Trophoblast cell (in vitro differentiated cells and primary cell): ENCODE data around the gene ZBTB16.
A peak's percentile ranks its signal among the peaks of the same experiment; 100 is the strongest.

ENCODE experiments used
- DNase-seq, 2 donors: peaks; one replicate each; pipeline ENCODE4 v3.0.0-alpha.2; 2016
- H2AFZ ChIP-seq: 2 replicates; pipeline ENCODE4 v1.6.1; 2013; ENCODE audit warnings: low read length, moderate library complexity, mild to moderate bottlenecking; ENCODE audit not compliant: insufficient read depth, poor library complexity
- H2AK5ac ChIP-seq: 2 replicates; pipeline ENCODE4 v1.6.1; 2013; ENCODE audit warnings: mild to moderate bottlenecking, low read length
- H2BK120ac ChIP-seq: 2 replicates; pipeline ENCODE4 v1.6.1; 2013; ENCODE audit warnings: low read length, mild to moderate bottlenecking, moderate library complexity; ENCODE audit not compliant: insufficient read depth, poor library complexity
- H2BK12ac ChIP-seq: 2 replicates; pipeline ENCODE4 v1.6.1; 2013; ENCODE audit warnings: mild to moderate bottlenecking, low read length, moderate library complexity
- H2BK5ac ChIP-seq: 2 replicates; pipeline ENCODE4 v1.6.1; 2013; ENCODE audit warnings: low read length, low read depth, moderate library complexity, mild to moderate bottlenecking; ENCODE audit not compliant: poor library complexity
- H3K14ac ChIP-seq: 2 replicates; pipeline ENCODE4 v1.6.1; 2013; ENCODE audit warnings: mild to moderate bottlenecking, low read length
- H3K18ac ChIP-seq: 2 replicates; pipeline ENCODE4 v1.6.1; 2013; ENCODE audit warnings: mild to moderate bottlenecking, low read length
- H3K23ac ChIP-seq: 2 replicates; pipeline ENCODE4 v1.6.1; 2013; ENCODE audit warnings: low read length
- H3K27ac ChIP-seq: 2 replicates; pipeline ENCODE4 v1.5.1; 2013; ENCODE audit warnings: low read depth, mild to moderate bottlenecking, inconsistent platforms, low read length, moderate library complexity
- H3K27me3 ChIP-seq: 2 replicates; pipeline ENCODE4 v1.6.1; 2013; ENCODE audit warnings: inconsistent platforms, mild to moderate bottlenecking, low read length, moderate library complexity; ENCODE audit not compliant: insufficient read depth
- H3K36me3 ChIP-seq, 2 experiments: 1 replicate in 1 of 2; 2 replicates in 1 of 2; pipeline ENCODE4 v1.6.1; 2013; ENCODE audit warnings: low read length in 2 of 2, mild to moderate bottlenecking in 2 of 2, moderate library complexity in 1 of 2; ENCODE audit not compliant: insufficient read depth in 2 of 2, control insufficient read depth in 1 of 2
- H3K4ac ChIP-seq: 2 replicates; pipeline ENCODE4 v1.6.1; 2013; ENCODE audit warnings: low read depth, mild to moderate bottlenecking, low read length, moderate library complexity
- H3K4me1 ChIP-seq, 2 experiments: 1 replicate in 1 of 2; 2 replicates in 1 of 2; pipeline ENCODE4 v1.6.1; 2013; ENCODE audit warnings: low read length in 2 of 2, mild to moderate bottlenecking in 2 of 2, moderate library complexity in 1 of 2; ENCODE audit not compliant: insufficient read depth in 2 of 2, control insufficient read depth in 1 of 2
- H3K4me2 ChIP-seq: 2 replicates; pipeline ENCODE4 v1.6.1; 2013; ENCODE audit warnings: inconsistent platforms, mild to moderate bottlenecking, low read length, moderate library complexity
- H3K4me3 ChIP-seq: 2 replicates; pipeline ENCODE4 v1.5.1; 2013; ENCODE audit warnings: mild to moderate bottlenecking, low read depth, low read length, inconsistent platforms
- H3K79me1 ChIP-seq: one replicate; pipeline ENCODE4 v1.6.1; 2013; ENCODE audit warnings: low read length
- H3K79me2 ChIP-seq: 2 replicates; pipeline ENCODE4 v1.6.1; 2013; ENCODE audit warnings: low read length, mild to moderate bottlenecking; ENCODE audit not compliant: control insufficient read depth, insufficient read depth, poor library complexity
- H3K9ac ChIP-seq: 2 replicates; pipeline ENCODE4 v1.6.1; 2013; ENCODE audit warnings: mild to moderate bottlenecking, low read length
- H3K9me3 ChIP-seq: 2 replicates; pipeline ENCODE4 v1.6.1; 2013; ENCODE audit warnings: low read depth, mild to moderate bottlenecking, control low read depth, inconsistent platforms, low read length; ENCODE audit not compliant: insufficient read depth
- H4K12ac ChIP-seq: 2 replicates; pipeline ENCODE4 v1.6.1; 2013; ENCODE audit warnings: low read depth, mild to moderate bottlenecking, low read length, moderate library complexity
- H4K8ac ChIP-seq: 2 replicates; pipeline ENCODE4 v1.6.1; 2013; ENCODE audit warnings: low read depth, mild to moderate bottlenecking, low read length, moderate library complexity
- H4K91ac ChIP-seq: one replicate; pipeline ENCODE4 v1.6.1; 2013; ENCODE audit warnings: low read depth, mild to moderate bottlenecking, low read length, moderate library complexity
- WGBS: extraction: QIAGEN DNeasy Blood & Tissue Kit; methylation state at CpG from one replicate; pipeline ENCODE4 v1.1.7; 2013; ENCODE audit warnings: missing lambda C conversion rate; ENCODE audit not compliant: insufficient read length, insufficient coverage; ENCODE audit errors: extremely low coverage; 5-methylcytosine and 5-hydroxymethylcytosine counted together

Gene ZBTB16

DNA sequence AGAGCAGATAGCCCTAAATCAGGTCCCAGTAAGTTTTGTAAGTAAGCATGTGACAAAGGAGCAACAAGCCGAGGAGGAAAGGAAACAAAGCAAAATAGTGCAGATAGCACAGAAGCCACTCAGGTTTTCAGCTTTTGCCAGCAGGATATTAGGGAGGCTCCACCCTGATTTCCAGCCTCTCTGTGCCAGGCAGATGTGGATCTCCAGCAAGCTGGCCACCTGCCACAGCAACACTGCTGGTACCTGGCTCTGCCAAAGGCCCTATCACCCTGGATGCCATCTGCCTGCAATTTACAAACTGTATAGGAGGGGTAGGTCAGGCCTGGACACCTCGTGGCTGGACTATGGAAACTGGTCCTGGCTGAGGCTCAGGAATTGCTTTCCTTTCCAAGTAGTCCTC, 224.5 kb downstream of the ZBTB16 start:
- no peaks in the 10 kb centered on the region for H3K27me3 ChIP-seq
- H3K27ac ChIP-seq, result no peak overlapping the region
- no peaks in the 10 kb centered on the region for H3K9me3 ChIP-seq
- no peak overlapping the region for H3K23ac ChIP-seq
- H2BK120ac ChIP-seq, result peak overlapping the region; percentile 34
- H2BK5ac ChIP-seq, result no peak overlapping the region
- H3K4ac ChIP-seq, result no peak overlapping the region
- H3K79me1 ChIP-seq, result peaks cover 21% of the 10 kb centered on the region
- peak overlapping the region; percentile 48 for H4K8ac ChIP-seq
- H2BK12ac ChIP-seq, result peak overlapping the region; percentile 64
- H3K4me3 ChIP-seq, result no peak overlapping the region
- H2AFZ ChIP-seq, result no peak overlapping the region
- H3K9ac ChIP-seq, result no peak overlapping the region
- H2AK5ac ChIP-seq, result peak overlapping the region; percentile 40
- DNase-seq, result no peak
- peak overlapping the region; percentile 28 for H3K18ac ChIP-seq
- H3K4me1 ChIP-seq, result peaks cover 9 to 18% of the 10 kb centered on the region in 2 experiments
- no peak overlapping the region for H3K4me2 ChIP-seq
- no peak overlapping the region for H4K12ac ChIP-seq
- no CpG with 5 or more reads among the region's 2 CpGs for WGBS
- no peaks in the 10 kb centered on the region for H3K79me2 ChIP-seq
- peak overlapping the region; percentile 21 for H3K14ac ChIP-seq
- no peaks in the 10 kb centered on the region for H3K36me3 ChIP-seq
- peak overlapping the region; percentile 75 for H4K91ac ChIP-seq

DNA sequence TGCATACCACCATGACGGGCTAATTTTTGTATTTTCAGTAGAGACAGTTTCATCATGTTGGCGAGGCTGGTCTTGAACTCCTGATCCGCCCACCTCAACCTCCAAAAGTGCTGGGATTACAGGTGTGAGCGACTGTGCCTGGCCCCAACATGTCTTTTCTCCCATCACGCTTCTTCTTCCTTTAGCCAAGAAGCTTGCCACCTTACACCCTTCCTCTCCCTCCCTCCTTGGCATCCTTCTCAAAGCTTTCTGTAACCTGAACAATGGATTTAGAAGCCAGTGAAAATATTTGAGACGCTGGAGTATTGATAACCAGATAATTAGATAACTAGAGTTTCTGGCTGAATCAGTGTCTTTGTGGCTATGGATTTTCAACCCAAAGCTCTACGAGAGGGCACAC, 225.4 kb downstream of the ZBTB16 start:
- Histone ChIP-seq H3K36me3 (no peaks in the 10 kb centered on the region), H3K9ac (no peak overlapping the region), H3K14ac (no peak overlapping the region), H3K9me3 (no peaks in the 10 kb centered on the region), H2BK120ac (peak overlapping the region; percentile 46), H2BK12ac (peak overlapping the region; percentile 93), H2AFZ (no peak overlapping the region), H3K79me1 (peaks cover 21% of the 10 kb centered on the region), H2AK5ac (no peak overlapping the region), H3K23ac (no peak overlapping the region), H4K91ac (peak overlapping the region; percentile 41), H3K27me3 (no peaks in the 10 kb centered on the region), H3K4ac (no peak overlapping the region), H3K18ac (no peak overlapping the region), H2BK5ac (peak overlapping the region; percentile 13), H4K12ac (no peak overlapping the region), H3K79me2 (no peaks in the 10 kb centered on the region), H3K4me1 (peaks cover 9 to 18% of the 10 kb centered on the region in 2 experiments), H3K27ac (peak overlapping the region; percentile 12), H4K8ac (peak overlapping the region; percentile 35), H3K4me2 (no peak overlapping the region), H3K4me3 (no peak overlapping the region)
- no CpG with 5 or more reads among the region's 7 CpGs for WGBS
- no peak for DNase-seq

DNA sequence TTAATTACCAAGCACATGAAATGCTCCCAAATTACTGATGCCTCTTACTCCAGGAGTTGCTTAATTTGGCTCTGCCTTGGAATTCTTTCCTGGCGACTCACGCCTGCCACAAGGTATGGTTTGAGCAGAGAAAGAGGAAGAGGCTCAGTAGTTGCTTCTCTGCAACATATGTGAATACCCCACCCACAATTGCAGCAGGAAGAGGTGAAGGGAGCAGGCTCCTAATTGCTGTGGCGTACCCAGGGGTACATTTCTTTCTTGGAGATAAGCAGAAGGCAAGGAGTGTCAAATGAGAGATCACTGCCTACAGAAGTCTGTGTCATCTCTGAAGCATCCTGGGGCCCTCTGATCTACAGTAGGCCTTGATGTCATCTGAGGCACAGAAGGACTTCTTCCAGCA, 226.1 kb downstream of the ZBTB16 start:
- H3K23ac ChIP-seq, result no peak overlapping the region
- WGBS, result no CpG with 5 or more reads among the region's 3 CpGs
- no peaks in the 10 kb centered on the region for H3K27me3 ChIP-seq
- no peaks in the 10 kb centered on the region for H3K9me3 ChIP-seq
- no peak overlapping the region for H2BK12ac ChIP-seq
- no peak overlapping the region for H3K14ac ChIP-seq
- H3K79me1 ChIP-seq, result peaks cover 21% of the 10 kb centered on the region
- H2BK5ac ChIP-seq, result no peak overlapping the region
- H3K18ac ChIP-seq, result no peak overlapping the region
- H2AK5ac ChIP-seq, result no peak overlapping the region
- no peak overlapping the region for H3K4me3 ChIP-seq
- H4K8ac ChIP-seq, result no peak overlapping the region
- H3K4me1 ChIP-seq, result peaks cover 9 to 21% of the 10 kb centered on the region in 2 experiments
- H3K9ac ChIP-seq, result no peak overlapping the region
- no peak overlapping the region for H3K4me2 ChIP-seq
- no peak overlapping the region for H3K4ac ChIP-seq
- no peak overlapping the region for H2AFZ ChIP-seq
- H3K36me3 ChIP-seq, result no peaks in the 10 kb centered on the region
- H4K91ac ChIP-seq, result no peak overlapping the region
- H4K12ac ChIP-seq, result no peak overlapping the region
- DNase-seq, result peak; percentile 19 to 42
- H3K27ac ChIP-seq, result peak overlapping the region; percentile 39
- no peak overlapping the region for H2BK120ac ChIP-seq
- H3K79me2 ChIP-seq, result no peaks in the 10 kb centered on the region

DNA sequence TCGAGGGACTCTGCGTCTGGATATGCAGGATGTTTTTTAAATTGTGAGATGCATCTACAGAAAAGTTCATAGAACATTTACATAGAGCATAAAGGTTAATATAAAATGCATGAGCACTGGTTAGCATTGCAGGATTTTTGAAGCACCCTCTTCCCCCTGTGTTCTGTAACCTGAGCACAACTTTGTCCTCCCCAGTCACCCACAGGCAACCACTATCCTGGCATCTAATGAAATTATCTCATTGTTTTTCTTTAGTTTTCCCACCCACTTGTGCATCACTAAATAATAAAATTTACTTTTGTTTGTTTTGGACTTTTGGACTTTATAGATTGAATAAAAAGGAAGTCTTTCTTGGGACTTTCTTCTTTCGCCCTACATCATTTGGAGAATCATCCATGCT, 226.7 kb downstream of the ZBTB16 start:
- H2BK5ac ChIP-seq, result no peak overlapping the region
- no peak overlapping the region for H3K18ac ChIP-seq
- H2AK5ac ChIP-seq, result no peak overlapping the region
- no peaks in the 10 kb centered on the region for H3K79me2 ChIP-seq
- H3K27ac ChIP-seq, result peak overlapping the region; percentile 39
- H3K4me1 ChIP-seq, result peaks cover 4 to 17% of the 10 kb centered on the region in 2 experiments
- no peak overlapping the region for H4K8ac ChIP-seq
- H4K12ac ChIP-seq, result no peak overlapping the region
- H3K36me3 ChIP-seq, result no peaks in the 10 kb centered on the region
- no peak overlapping the region for H2BK120ac ChIP-seq
- H3K79me1 ChIP-seq, result peaks cover 17% of the 10 kb centered on the region
- H4K91ac ChIP-seq, result no peak overlapping the region
- no CpG with 5 or more reads among the region's 3 CpGs for WGBS
- H3K4me3 ChIP-seq, result no peak overlapping the region
- H3K4me2 ChIP-seq, result no peak overlapping the region
- H3K27me3 ChIP-seq, result no peaks in the 10 kb centered on the region
- no peak overlapping the region for H3K14ac ChIP-seq
- no peak for DNase-seq
- H2AFZ ChIP-seq, result no peak overlapping the region
- no peaks in the 10 kb centered on the region for H3K9me3 ChIP-seq
- no peak overlapping the region for H3K4ac ChIP-seq
- H3K9ac ChIP-seq, result no peak overlapping the region
- no peak overlapping the region for H3K23ac ChIP-seq
- no peak overlapping the region for H2BK12ac ChIP-seq
